AG04449 (cell line): Measurements from ENCODE around the gene DNPH1.

Experiments
- CTCF ChIA-PET: fragments of 350-600 bp; formaldehyde crosslinking; extraction: SDS; loops from one replicate; lab custom pipeline; 2021; ENCODE audit warnings: antibody characterized with exemption; lab: Yijun Ruan, JAX
- POLR2A ChIA-PET: fragments of 400-600, 350-600 bp; formaldehyde crosslinking; extraction: SDS; loops from one replicate; lab custom pipeline; 2020; ENCODE audit warnings: antibody characterized with exemption, inconsistent platforms; lab: Yijun Ruan, JAX
- DNase-seq: peaks from one replicate; pipeline ENCODE4 v3.0.0-alpha.2; 2010; ENCODE audit warnings: low read depth, low spot score
- H3K4me3 ChIP-seq: 2 replicates; pipeline ENCODE4 v1.5.1; 2011; ENCODE audit warnings: low read depth, mild to moderate bottlenecking, control low read depth, low read length
- CTCF ChIP-seq: IDR thresholded peaks from one replicate; pipeline ENCODE4 v1.5.1; 2011; ENCODE audit warnings: mild to moderate bottlenecking, moderate library complexity, low read length, control low read depth, inconsistent platforms; ENCODE audit not compliant: insufficient read depth; ENCODE audit errors: missing control alignments

The DNPH1 gene

GRCh38 chr6:43205849-43206248, 23.4 kb downstream of the DNPH1 start:
- no peak for DNase-seq
- POLR2A ChIA-PET, result no interaction called here
- CTCF ChIA-PET, result interaction anchor here (3.3 kb wide), 1 partner anchor 24 kb away, joined by 10 read pairs; the partner anchor contains the start of gene DNPH1

GRCh38 chr6:43204271-43205105, 24.8 kb downstream of the DNPH1 start:
- CTCF ChIA-PET, result interaction anchor here (3.3 kb wide), 1 partner anchor 25 kb away, joined by 10 read pairs; the partner anchor contains the start of gene DNPH1
- H3K4me3 ChIP-seq, result no peak overlapping the region
- DNase-seq, result no peak
- POLR2A ChIA-PET, result no interaction called here
- TF ChIP-seq CTCF, result no peak

More at GRCh38 chr6:43205849-43206248, 23.4 kb downstream of the DNPH1 start:
- no peak overlapping the region for H3K4me3 ChIP-seq
- TF ChIP-seq CTCF, result no peak

GRCh38 chr6:43203718-43204095, 25.6 kb downstream of the DNPH1 start:
- POLR2A ChIA-PET, result no interaction called here
- no peak overlapping the region for H3K4me3 ChIP-seq
- DNase-seq, result no peak
- CTCF ChIA-PET, result interaction anchor here (3.3 kb wide), 1 partner anchor 26 kb away, joined by 10 read pairs; the partner anchor contains the start of gene DNPH1
- no peak for TF ChIP-seq CTCF

GRCh38 chr6:43203029-43203717, 26.1 kb downstream of the DNPH1 start:
- DNase-seq, result no peak
- H3K4me3 ChIP-seq, result no peak overlapping the region
- ChIA-PET POLR2A (no interaction called here), CTCF (interaction anchor here (3.3 kb wide), 1 partner anchor 26 kb away, joined by 10 read pairs; the partner anchor contains the start of gene DNPH1)
- no peak for TF ChIP-seq CTCF

- no peak overlapping the region for H3K4me3 ChIP-seq
- DNase-seq, result no peak
- TF ChIP-seq CTCF, result no peak
- POLR2A ChIA-PET, result interaction anchor here (2.1 kb wide), 1 partner anchor 20 kb away, joined by 6 read pairs; the partner anchor contains the start of gene CUL9
- CTCF ChIA-PET, result interaction anchor here (1.1 kb wide), 1 partner anchor 14 kb away, joined by 4 read pairs; no protein-coding TSS in a partner anchor
Observed at GRCh38 chr6:43202451-43202850, 26.8 kb downstream of the DNPH1 start.

GRCh38 chr6:43200541-43200940, 28.7 kb downstream of the DNPH1 start:
- CTCF ChIA-PET, result interaction anchor here (0.7 to 2.2 kb wide), 4 partner anchors 11 to 191 kb away, joined by 3 to 12 read pairs (median 3); partner anchors contain the start of gene DNPH1
- POLR2A ChIA-PET, result interaction anchor here (2.1 kb wide), 1 partner anchor 18 kb away, joined by 6 read pairs; the partner anchor contains the start of gene CUL9
- H3K4me3 ChIP-seq, result no peak overlapping the region
- no peak for TF ChIP-seq CTCF
- DNase-seq, result no peak
